H1 (cell line): Measurements from ENCODE around the gene SLC27A4. TPM values are rescaled to one million over a fixed set of nuclear protein-coding genes. Genes with fewer than 3 reads are reported as not detected.

Experiments used
- CTCF ChIA-PET: fragments of 300-600 bp; sonication (Branson Sonifier 250); formaldehyde crosslinking; loops from one replicate; lab custom pipeline; 2021; ENCODE audit not compliant: partially characterized antibody; lab: Charles Lee
- POLR2A ChIA-PET: fragments of 300-600 bp; sonication (Branson Sonifier 250); formaldehyde crosslinking; loops from one replicate; lab custom pipeline; 2021; ENCODE audit warnings: inconsistent platforms; ENCODE audit not compliant: partially characterized antibody; lab: Charles Lee
- DNase-seq, 2 experiments: peaks; one replicate each; pipeline versions ENCODE4 v3.0.0 to v3.0.0-alpha.2; 2010 to 2022; ENCODE audit warnings: low spot score in 2 of 2, low read depth in 1 of 2, mixed read lengths in 1 of 2
- FAIRE-seq: peaks from 2 replicates; lab custom pipeline; 2011; peaks lifted over from hg19 to GRCh38; lab: Jason Lieb, UNC
- H2AFZ ChIP-seq: 2 replicates; pipeline ENCODE4 v1.8.1; 2012; ENCODE audit warnings: low read length, inconsistent platforms
- H2AK5ac ChIP-seq: 2 replicates; pipeline ENCODE4 v1.6.1; 2013; ENCODE audit warnings: low read depth, low read length
- H2BK120ac ChIP-seq: replicated peaks from 2 replicates; pipeline ENCODE3; 2013; ENCODE audit warnings: low read depth, low read length, inconsistent platforms
- H2BK12ac ChIP-seq: 2 replicates; pipeline ENCODE4 v1.6.1; 2013; ENCODE audit warnings: low read depth, low read length
- H2BK15ac ChIP-seq: 2 replicates; pipeline ENCODE4 v1.6.1; 2013; ENCODE audit warnings: low read length
- H2BK20ac ChIP-seq: 2 replicates; pipeline ENCODE4 v1.6.1; 2013; ENCODE audit warnings: low read length
- H2BK5ac ChIP-seq: 2 replicates; pipeline ENCODE4 v1.6.1; 2013; ENCODE audit warnings: low read depth, low read length
- H3K14ac ChIP-seq: 2 replicates; pipeline ENCODE4 v1.6.1; 2013; ENCODE audit warnings: inconsistent platforms; ENCODE audit not compliant: insufficient read length
- H3K18ac ChIP-seq: 2 replicates; pipeline ENCODE4 v1.6.1; 2013; ENCODE audit warnings: low read length; ENCODE audit errors: extremely low read depth
- H3K23ac ChIP-seq: 2 replicates; pipeline ENCODE4 v1.6.1; 2013; ENCODE audit warnings: inconsistent platforms; ENCODE audit not compliant: insufficient read length
- H3K23me2 ChIP-seq: 2 replicates; pipeline ENCODE4 v1.6.1; 2013; ENCODE audit warnings: low read depth, low read length
- H3K27ac ChIP-seq: 2 replicates; pipeline ENCODE4 v1.6.1; 2011; ENCODE audit warnings: low read depth, low read length, inconsistent platforms
- H3K27me3 ChIP-seq, 4 experiments: replicated peaks in 1 of 4; 1 replicate in 1 of 4; 2 replicates in 3 of 4; pipeline versions ENCODE4 v1.6.1 to v1.8.1; 2011 to 2013; ENCODE audit warnings: low read length in 3 of 4, mild to moderate bottlenecking in 3 of 4, inconsistent platforms in 2 of 4, mixed read lengths in 2 of 4, moderate library complexity in 1 of 4; ENCODE audit not compliant: control insufficient read depth in 3 of 4, insufficient read depth in 3 of 4; ENCODE audit errors: extremely low read depth in 1 of 4
- H3K36me3 ChIP-seq, 4 experiments: 2 replicates each; pipeline versions ENCODE4 v1.6.1 to v1.8.1; 2011 to 2013; ENCODE audit warnings: mild to moderate bottlenecking in 4 of 4, low read length in 3 of 4, moderate library complexity in 2 of 4, control low read depth in 1 of 4, inconsistent platforms in 1 of 4; ENCODE audit not compliant: insufficient read depth in 4 of 4, control insufficient read depth in 2 of 4
- H3K4ac ChIP-seq: replicated peaks from 2 replicates; pipeline ENCODE3; 2013; ENCODE audit warnings: low read length, low read depth, mixed read lengths, inconsistent platforms; ENCODE audit not compliant: insufficient read length
- H3K4me1 ChIP-seq, 4 experiments: replicated peaks in 1 of 4; 1 replicate in 1 of 4; 2 replicates in 3 of 4; pipeline versions ENCODE4 v1.6.1 to v1.8.1; 2011 to 2013; ENCODE audit warnings: low read length in 3 of 4, inconsistent platforms in 2 of 4, mixed read lengths in 1 of 4; ENCODE audit not compliant: insufficient read depth in 4 of 4, control insufficient read depth in 3 of 4
- H3K4me2 ChIP-seq, 2 experiments: 2 replicates each; pipeline versions ENCODE4 v1.6.1 to v1.8.1; 2011 to 2013; ENCODE audit warnings: low read depth in 2 of 2, low read length in 2 of 2, control low read depth in 1 of 2, inconsistent platforms in 1 of 2, mild to moderate bottlenecking in 1 of 2; ENCODE audit not compliant: insufficient read depth in 1 of 2
- H3K4me3 ChIP-seq, 4 experiments: fragments of 200-600, 300-600 bp in 1 of 4; sonication (generic), shearing (Covaris generic), sonication (Bioruptor Twin) in 1 of 4; 2 replicates each; pipeline versions ENCODE4 v1.5.1 to v1.8.1; 2011 to 2016; ENCODE audit warnings: low read length in 4 of 4, low read depth in 3 of 4, control low read depth in 2 of 4, inconsistent platforms in 2 of 4, mild to moderate bottlenecking in 2 of 4, mixed read lengths in 1 of 4, moderate library complexity in 1 of 4; ENCODE audit not compliant: insufficient read depth in 2 of 4; ENCODE audit errors: extremely low read depth in 1 of 4
- H3K56ac ChIP-seq: replicated peaks from 2 replicates; pipeline ENCODE3; 2013; ENCODE audit warnings: low read depth, mild to moderate bottlenecking, mixed read lengths, low read length, inconsistent platforms; ENCODE audit not compliant: insufficient read length
- H3K79me1 ChIP-seq: 2 replicates; pipeline ENCODE4 v1.6.1; 2013; ENCODE audit warnings: low read depth, low read length, control low read depth
- H3K79me2 ChIP-seq, 2 experiments: 2 replicates each; pipeline versions ENCODE4 v1.6.1 to v1.8.1; 2012 to 2013; ENCODE audit warnings: low read length in 2 of 2, mild to moderate bottlenecking in 2 of 2, inconsistent platforms in 1 of 2; ENCODE audit not compliant: insufficient read depth in 2 of 2, control insufficient read depth in 1 of 2
- H3K9ac ChIP-seq, 4 experiments: replicated peaks in 1 of 4; 1 replicate in 1 of 4; 2 replicates in 3 of 4; pipeline versions ENCODE4 v1.6.1 to v1.8.1; 2011 to 2013; ENCODE audit warnings: low read depth in 3 of 4, low read length in 3 of 4, control low read depth in 2 of 4, mild to moderate bottlenecking in 2 of 4, moderate library complexity in 2 of 4, inconsistent platforms in 1 of 4; ENCODE audit errors: extremely low read depth in 1 of 4
- H3K9me3 ChIP-seq, 2 experiments: 2 replicates each; pipeline versions ENCODE4 v1.6.1 to v1.8.1; 2012 to 2013; ENCODE audit warnings: mild to moderate bottlenecking in 2 of 2, moderate library complexity in 2 of 2, control low read depth in 1 of 2, inconsistent platforms in 1 of 2, low read depth in 1 of 2, low read length in 1 of 2, mixed read lengths in 1 of 2; ENCODE audit not compliant: insufficient read depth in 2 of 2
- H4K20me1 ChIP-seq, 2 experiments: replicated peaks in 1 of 2; 2 replicates each; pipeline versions ENCODE3 to v1.8.1; 2011 to 2013; ENCODE audit warnings: inconsistent platforms in 2 of 2, low read length in 2 of 2, mild to moderate bottlenecking in 1 of 2; ENCODE audit not compliant: insufficient read depth in 2 of 2, control insufficient read depth in 1 of 2
- H4K5ac ChIP-seq: 2 replicates; pipeline ENCODE4 v1.6.1; 2013; ENCODE audit warnings: low read length, low read depth, mixed read lengths, inconsistent platforms; ENCODE audit not compliant: insufficient read length
- H4K8ac ChIP-seq: 2 replicates; pipeline ENCODE4 v1.8.0; 2013; ENCODE audit warnings: mild to moderate bottlenecking, moderate library complexity, low read length, inconsistent platforms; ENCODE audit not compliant: insufficient read depth; ENCODE audit errors: extremely low read depth
- H4K91ac ChIP-seq: replicated peaks from 2 replicates; pipeline ENCODE3; 2013; ENCODE audit warnings: low read length, mixed read lengths, inconsistent platforms; ENCODE audit not compliant: insufficient read length
- ATF2 ChIP-seq: IDR thresholded peaks from 2 replicates; pipeline ENCODE4 v1.6.1; 2012; ENCODE audit warnings: low read length, inconsistent platforms
- CHD2 ChIP-seq: IDR thresholded peaks from 2 replicates; pipeline ENCODE4 v1.6.1; 2012; ENCODE audit warnings: low read length, improper control_type of control experiment
- EGR1 ChIP-seq: IDR thresholded peaks from 2 replicates; pipeline ENCODE4 v1.6.1; 2011; ENCODE audit warnings: low read depth, low read length, borderline replicate concordance
- GABPA ChIP-seq: IDR thresholded peaks from 2 replicates; pipeline ENCODE4 v1.6.1; 2011; ENCODE audit warnings: mild to moderate bottlenecking, low read length, moderate library complexity, borderline replicate concordance; ENCODE audit not compliant: insufficient read depth
- PHF8 ChIP-seq: fragments of 200-600 bp; sonication (generic); conservative IDR thresholded peaks from 2 replicates; pipeline ENCODE4 v1.7.1; 2012; ENCODE audit warnings: low read depth, mild to moderate bottlenecking, inconsistent platforms, low read length, moderate library complexity
- POLR2AphosphoS5 ChIP-seq: IDR thresholded peaks from 2 replicates; pipeline ENCODE4 v1.6.1; 2011; ENCODE audit warnings: low read depth, low read length
- RAD21 ChIP-seq, 2 experiments: IDR thresholded peaks in 1 of 2; conservative IDR thresholded peaks in 1 of 2; 2 replicates each; pipeline ENCODE4 v1.6.1; 2011; ENCODE audit warnings: low read depth in 2 of 2, low read length in 2 of 2, improper control_type of control experiment in 1 of 2, inconsistent platforms in 1 of 2, mild to moderate bottlenecking in 1 of 2, moderate library complexity in 1 of 2
- RXRA ChIP-seq: IDR thresholded peaks from 2 replicates; pipeline ENCODE4 v1.6.1; 2011; ENCODE audit warnings: low read depth, mild to moderate bottlenecking, low read length, moderate library complexity; ENCODE audit not compliant: insufficient read depth
- SP4 ChIP-seq: IDR thresholded peaks from 2 replicates; pipeline ENCODE4 v1.6.1; 2012; ENCODE audit warnings: low read length, inconsistent platforms
- USF2 ChIP-seq: IDR thresholded peaks from 2 replicates; pipeline ENCODE4 v1.6.1; 2011; ENCODE audit warnings: low read length, improper control_type of control experiment
- WGBS, 2 experiments: shearing (Covaris generic) in 1 of 2; methylation state at CpG; one replicate each; pipeline versions ENCODE4 v1.1.6 to v1.1.7; 2013 to 2015; ENCODE audit warnings: low lambda C conversion rate in 2 of 2, mixed read lengths in 2 of 2, inconsistent platforms in 1 of 2, low coverage in 1 of 2, missing lambda C conversion rate in 1 of 2; ENCODE audit not compliant: insufficient replicate concordance in 2 of 2, insufficient coverage in 1 of 2, insufficient read length in 1 of 2; ENCODE audit errors: extremely low coverage in 1 of 2, missing lambda C conversion rate in 1 of 2; 5-methylcytosine and 5-hydroxymethylcytosine counted together
- polyA plus RNA-seq, 7 experiments: library from polyadenylated mRNA; depleted of rRNA in 3 of 7; stranded (reverse) in 5 of 7; unstranded in 2 of 7; fragments of >200 nt in 5 of 7; fragments of 200-250 nt in 2 of 7; gene quantifications; 1 replicate in 5 of 7; 2 replicates in 1 of 7; 4 replicates in 1 of 7; pipeline versions ENCODE4 v1.2.1 to v1.2.3, GENCODE V29; 2011 to 2013; ENCODE audit warnings: missing spikeins in 2 of 7, mixed read lengths in 2 of 7
- total RNA-seq: library from RNA; stranded (reverse); fragmentation: NEBNext Ultra II Directional; extraction: Animal tissue kit (Norgen Biotek cat#: 25700); gene quantifications from 2 replicates; pipeline ENCODE4 v1.2.1, GENCODE V29; 2021

SLC27A4 gene
- total and polyA plus RNA-seq, 2 of the 8 experiments (the other 6 are each of a cell fraction or from before 2014, with no cell fraction given) = 14.9 to 20.5 TPM

GRCh38 chr9:128393970-128394369 lies 53.6 kb downstream of the SLC27A4 start:
- H3K23me2 ChIP-seq = peaks cover 5% of the 10 kb centered on the region
- peaks cover 26 to 45% of the 10 kb centered on the region in 2 experiments for H4K20me1 ChIP-seq
- peaks cover 9 to 51% (median 42%) of the 10 kb centered on the region in 4 experiments for H3K4me1 ChIP-seq
- H3K56ac ChIP-seq = no peak overlapping the region
- no peaks in the 10 kb centered on the region for H3K79me2 ChIP-seq
- peak overlapping the region; percentile 50; the same call in 1 of the 2 replicates for H2BK12ac ChIP-seq
- H2BK20ac ChIP-seq = no peak overlapping the region
- FAIRE-seq (no peak), DNase-seq (no peak)
- ChIA-PET CTCF (interaction anchor here (1.3 to 21.9 kb wide), 6 partner anchors 9 to 53 kb away, joined by 4 to 323 read pairs (median 14); partner anchors contain the start of genes CERCAM and URM1), POLR2A (interaction anchor here (1.1 to 13.1 kb wide), 10 partner anchors 10 to 179 kb away, joined by 3 to 92 read pairs (median 5); partner anchors contain the start of genes GOLGA2, SWI5 and URM1)
- H4K8ac ChIP-seq = no peak overlapping the region
- 8% methylated on average over 6 of the region's 7 CpGs; no CpG with 5 or more reads in 1 of the 2 experiments for WGBS, 2 experiments
- H3K14ac ChIP-seq = no peak overlapping the region
- H2BK120ac ChIP-seq = no peak overlapping the region
- H3K27me3 ChIP-seq = peaks cover 87 to 100% (median 98%) of the 10 kb centered on the region in 4 experiments
- peak overlapping the region in 1 of 4 experiments; percentile 54; a peak in 1 of 8 replicates for H3K4me3 ChIP-seq
- H3K18ac ChIP-seq = peak overlapping the region; percentile 2; the same call in 1 of the 2 replicates
- no peak overlapping the region for H4K91ac ChIP-seq
- no peak overlapping the region for H3K27ac ChIP-seq
- no peaks in the 10 kb centered on the region for H3K9me3 ChIP-seq
- no peak overlapping the region for H4K5ac ChIP-seq
- peak overlapping the region; percentile 76 to 85; a peak in 3 of 4 replicates for H3K4me2 ChIP-seq
- no peak overlapping the region for H2BK5ac ChIP-seq
- no peak overlapping the region for H2BK15ac ChIP-seq
- no peak overlapping the region for H3K9ac ChIP-seq
- H3K4ac ChIP-seq = no peak overlapping the region
- no peak overlapping the region for H3K23ac ChIP-seq
- no peaks in the 10 kb centered on the region for H3K79me1 ChIP-seq
- no peak overlapping the region for H2AK5ac ChIP-seq
- H2AFZ ChIP-seq = no peak overlapping the region
- peaks cover 0 to 6% (median 2%) of the 10 kb centered on the region in 4 experiments; a peak in 2 of 8 replicates for H3K36me3 ChIP-seq
- TF ChIP-seq PHF8 (no peak), POLR2AphosphoS5 (no peak), GABPA (no peak), USF2 (no peak), RXRA (no peak), CHD2 (no peak), ATF2 (no peak), RAD21 (IDR thresholded peaks at IDR 0.05 in 1 of 2, conservative IDR thresholded peaks at IDR 0.05 in 1 of 2; ENCODE audit: low read depth in 2 of 2, low read length in 2 of 2) (no peak), EGR1 (no peak), SP4 (no peak)
